Dedifferentiated amniotic fluid mesenchymal stem cell (primary cell): Measurements from ENCODE around the gene LGALS8.

Source experiments
- DNase-seq: peaks from one replicate; pipeline ENCODE4 v3.0.0-alpha.2; 2016; ENCODE audit errors: extremely low spot score

The LGALS8 gene

GRCh38 chr1:236589531-236589930 lies 65.7 kb downstream of the LGALS8 start:
- DNase-seq, result no peak

GRCh38 chr1:236590553-236591150 lies 66.9 kb downstream of the LGALS8 start:
- no peak for DNase-seq

GRCh38 chr1:236602171-236602570 lies 78.4 kb downstream of the LGALS8 start:
- no peak for DNase-seq
